ENCODE measurements around the gene OLA1.

GRCh38 chr2:174191342-174192074, 56.8 kb downstream of the OLA1 start:
- no peak for TF ChIP-seq POLR2AphosphoS5 (IDR thresholded peaks at IDR 0.05; ENCODE audit: low read depth, low read length)
- no peak for TF ChIP-seq SIN3A (IDR thresholded peaks at IDR 0.05; ENCODE audit: borderline replicate concordance, insufficient read depth, low read length)
- no peak for TF ChIP-seq TAF1 (IDR thresholded peaks at IDR 0.05; ENCODE audit: borderline replicate concordance, insufficient read depth, low read length)
- TF ChIP-seq, protein P1, sequence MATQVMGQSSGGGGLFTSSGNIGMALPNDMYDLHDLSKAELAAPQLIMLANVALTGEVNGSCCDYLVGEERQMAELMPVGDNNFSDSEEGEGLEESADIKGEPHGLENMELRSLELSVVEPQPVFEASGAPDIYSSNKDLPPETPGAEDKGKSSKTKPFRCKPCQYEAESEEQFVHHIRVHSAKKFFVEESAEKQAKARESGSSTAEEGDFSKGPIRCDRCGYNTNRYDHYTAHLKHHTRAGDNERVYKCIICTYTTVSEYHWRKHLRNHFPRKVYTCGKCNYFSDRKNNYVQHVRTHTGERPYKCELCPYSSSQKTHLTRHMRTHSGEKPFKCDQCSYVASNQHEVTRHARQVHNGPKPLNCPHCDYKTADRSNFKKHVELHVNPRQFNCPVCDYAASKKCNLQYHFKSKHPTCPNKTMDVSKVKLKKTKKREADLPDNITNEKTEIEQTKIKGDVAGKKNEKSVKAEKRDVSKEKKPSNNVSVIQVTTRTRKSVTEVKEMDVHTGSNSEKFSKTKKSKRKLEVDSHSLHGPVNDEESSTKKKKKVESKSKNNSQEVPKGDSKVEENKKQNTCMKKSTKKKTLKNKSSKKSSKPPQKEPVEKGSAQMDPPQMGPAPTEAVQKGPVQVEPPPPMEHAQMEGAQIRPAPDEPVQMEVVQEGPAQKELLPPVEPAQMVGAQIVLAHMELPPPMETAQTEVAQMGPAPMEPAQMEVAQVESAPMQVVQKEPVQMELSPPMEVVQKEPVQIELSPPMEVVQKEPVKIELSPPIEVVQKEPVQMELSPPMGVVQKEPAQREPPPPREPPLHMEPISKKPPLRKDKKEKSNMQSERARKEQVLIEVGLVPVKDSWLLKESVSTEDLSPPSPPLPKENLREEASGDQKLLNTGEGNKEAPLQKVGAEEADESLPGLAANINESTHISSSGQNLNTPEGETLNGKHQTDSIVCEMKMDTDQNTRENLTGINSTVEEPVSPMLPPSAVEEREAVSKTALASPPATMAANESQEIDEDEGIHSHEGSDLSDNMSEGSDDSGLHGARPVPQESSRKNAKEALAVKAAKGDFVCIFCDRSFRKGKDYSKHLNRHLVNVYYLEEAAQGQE (IDR thresholded peaks at IDR 0.05; ENCODE audit: insufficient read depth in 1 of 2, low read depth in 2 of 2, low read length in 2 of 2): no peak
- no peak for TF ChIP-seq FOXP2 (optimal IDR thresholded peaks at IDR 0.05; ENCODE audit: borderline replicate concordance, extremely low read depth, extremely low read length, insufficient read depth)

All from PFSK-1 (cell line).